ENCODE results near the gene NECTIN4. TPM values are rescaled to one million over a fixed set of nuclear protein-coding genes. Genes with fewer than 3 reads are reported as not detected.
"Not testable (repeated sequence)": the region's sequence is repeated elsewhere in the genome, so short reads cannot be mapped to it uniquely, and the experiment has no call there.

Gene NECTIN4
- total RNA-seq, 4 donors from 2014 or later = 0.27 TPM; not detected in 3

DNA sequence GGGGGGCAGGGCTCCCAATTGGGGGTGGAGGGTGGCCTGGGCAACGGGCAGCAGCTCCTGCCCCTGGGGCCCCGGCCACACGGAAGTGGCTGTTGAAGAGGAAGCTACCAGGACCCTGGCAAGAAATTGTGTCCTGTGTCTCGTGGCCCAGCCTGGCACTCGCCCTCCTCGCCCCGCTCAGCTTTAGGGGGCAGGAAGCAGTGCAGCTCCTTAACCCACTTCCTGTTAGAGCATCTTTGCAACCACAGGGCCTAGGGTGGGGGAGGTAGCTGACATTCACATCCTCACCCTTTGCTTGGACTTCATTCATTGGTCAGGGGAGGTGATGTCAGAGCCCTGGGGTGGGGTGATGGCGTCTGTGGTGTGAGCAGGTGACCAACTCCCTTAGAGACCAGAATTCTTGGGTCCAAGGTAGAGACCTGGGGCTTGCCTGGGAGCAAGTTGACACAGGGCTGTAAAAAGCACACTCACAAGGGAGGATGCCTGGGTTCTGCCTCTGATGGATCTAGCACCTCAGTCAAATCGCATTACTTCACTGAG lies 19.6 kb downstream of the NECTIN4 start, which contains the start of gene ARHGAP30:
ARHGAP30 (minus strand) TSS at position 161 of the 540 bp plus-strand sequence. CDS start 267 bp downstream, outside the sequence.
- H3K4me3 ChIP-seq (replicated peaks in 1 of 3) = no peak within 1 kb of the TSS
- H3K27ac ChIP-seq = peak within 1 kb of the TSS in 1 of 3 donors; percentile 24
- TF ChIP-seq POLR2A (IDR thresholded peaks at IDR 0.05) (no peak), CTCF (IDR thresholded peaks at IDR 0.05) (no peak)
- H3K27me3 ChIP-seq = no peaks in the 10 kb centered on the region
- 60 to 87% methylated on average over 7 to 9 of the region's 9 CpGs for whole genome bisulfite sequencing, 2 donors
- DNase-seq = peak; percentile 17 to 21
- intact Hi-C loops (cut with DNase I) = no loop called here
- H3K4me1 ChIP-seq = no peaks in the 10 kb centered on the region
- H3K36me3 ChIP-seq = no peaks in the 10 kb centered on the region
- no peaks in the 10 kb centered on the region for H3K9me3 ChIP-seq

GRCh38 chr1:161069241-161069640 lies 20.1 kb downstream of the NECTIN4 start:
- 71 to 81% methylated on average over 8 to 9 of the region's 9 CpGs for WGBS, 2 donors
- TF ChIP-seq CTCF (IDR thresholded peaks at IDR 0.05) (no peak), POLR2A (IDR thresholded peaks at IDR 0.05) (no peak)
- H3K4me1 ChIP-seq = no peaks in the 10 kb centered on the region
- intact Hi-C loops (cut with DNase I) = no loop called here
- H3K4me3 ChIP-seq (replicated peaks in 1 of 3) = no peak overlapping the region
- no peaks in the 10 kb centered on the region for H3K36me3 ChIP-seq
- no peaks in the 10 kb centered on the region for H3K9me3 ChIP-seq
- no peaks in the 10 kb centered on the region for H3K27me3 ChIP-seq
- H3K27ac ChIP-seq = peak overlapping the region in 1 of 3 donors; percentile 24
- no peak for DNase-seq

DNA sequence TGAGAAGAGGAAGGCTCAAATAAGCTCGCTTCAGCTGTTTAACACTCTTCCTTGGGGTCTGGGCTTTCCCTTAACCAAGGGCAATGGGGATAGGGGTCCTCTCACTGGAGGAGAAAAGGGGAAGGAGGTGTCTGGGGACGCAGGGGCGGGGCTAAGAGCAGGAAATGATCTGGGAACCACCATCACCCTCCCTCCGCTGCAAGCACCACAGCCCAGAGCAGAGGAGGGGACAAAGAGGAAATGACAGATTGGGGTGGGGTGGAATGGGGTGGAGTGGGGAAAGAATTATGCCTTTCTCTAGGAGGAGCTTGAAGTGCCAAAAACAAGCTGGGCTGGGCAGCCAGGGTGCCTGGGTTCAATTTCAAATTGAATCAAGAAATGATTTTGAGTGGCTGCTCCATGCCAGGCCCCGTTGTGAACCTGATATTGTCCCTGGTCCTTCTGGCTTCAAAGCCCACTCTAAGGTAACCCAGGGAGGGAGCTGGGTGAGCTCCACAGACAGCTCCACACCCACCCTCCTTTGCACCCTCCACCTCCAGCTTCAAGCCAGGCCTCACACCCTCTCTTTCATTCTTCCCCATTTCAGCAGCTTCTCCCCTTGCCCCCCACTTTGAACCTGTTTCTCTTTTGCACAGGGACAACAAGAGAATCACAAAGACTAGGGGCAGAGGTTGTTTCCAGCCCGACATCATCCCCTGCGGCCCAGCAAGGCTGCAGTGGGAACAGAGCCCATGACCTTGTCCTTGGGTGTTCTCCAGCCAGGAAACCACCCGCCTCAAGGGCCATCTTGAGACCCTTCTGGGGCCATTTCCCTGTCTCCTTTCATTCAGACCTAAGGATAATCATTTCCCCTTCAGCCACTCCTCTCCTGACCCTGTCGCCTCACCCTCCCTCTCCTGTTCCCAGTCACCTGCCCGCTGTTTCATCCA lies 20.8 kb downstream of the NECTIN4 start:
- H3K27me3 ChIP-seq = no peaks in the 10 kb centered on the region
- WGBS, 2 donors = 58 to 77% methylated on average over 10 of the region's 10 CpGs
- no peak overlapping the region for H3K4me3 ChIP-seq (replicated peaks in 1 of 3)
- TF ChIP-seq CTCF (IDR thresholded peaks at IDR 0.05) (no peak), POLR2A (IDR thresholded peaks at IDR 0.05) (no peak)
- H3K36me3 ChIP-seq = no peaks in the 10 kb centered on the region
- H3K9me3 ChIP-seq = no peaks in the 10 kb centered on the region
- no peaks in the 10 kb centered on the region for H3K4me1 ChIP-seq
- intact Hi-C loops (cut with DNase I) = no loop called here
- DNase-seq = peak; percentile 11 to 21
- H3K27ac ChIP-seq = peak overlapping the region in 1 of 3 donors; percentile 24

GRCh38 chr1:161066694-161067093 lies 22.7 kb downstream of the NECTIN4 start:
- no peaks in the 10 kb centered on the region for H3K4me1 ChIP-seq
- no peak for TF ChIP-seq CTCF (IDR thresholded peaks at IDR 0.05)
- TF ChIP-seq POLR2A (IDR thresholded peaks at IDR 0.05) = no peak

GRCh38 chr1:161065681-161066080 lies 23.7 kb downstream of the NECTIN4 start:
- H3K4me3 ChIP-seq (replicated peaks in 1 of 3); intact Hi-C loops (cut with DNase I): not testable (repeated sequence)

More at GRCh38 chr1:161066694-161067093, 22.7 kb downstream of the NECTIN4 start:
- DNase-seq = no peak
- WGBS, 2 donors = 73 to 88% methylated on average over 3 of the region's 3 CpGs
- intact Hi-C loops (cut with DNase I) = no loop called here
- Histone ChIP-seq H3K27ac (no peak overlapping the region), H3K4me3 (replicated peaks in 1 of 3) (no peak overlapping the region), H3K9me3 (no peaks in the 10 kb centered on the region), H3K36me3 (no peaks in the 10 kb centered on the region), H3K27me3 (no peaks in the 10 kb centered on the region)

DNA sequence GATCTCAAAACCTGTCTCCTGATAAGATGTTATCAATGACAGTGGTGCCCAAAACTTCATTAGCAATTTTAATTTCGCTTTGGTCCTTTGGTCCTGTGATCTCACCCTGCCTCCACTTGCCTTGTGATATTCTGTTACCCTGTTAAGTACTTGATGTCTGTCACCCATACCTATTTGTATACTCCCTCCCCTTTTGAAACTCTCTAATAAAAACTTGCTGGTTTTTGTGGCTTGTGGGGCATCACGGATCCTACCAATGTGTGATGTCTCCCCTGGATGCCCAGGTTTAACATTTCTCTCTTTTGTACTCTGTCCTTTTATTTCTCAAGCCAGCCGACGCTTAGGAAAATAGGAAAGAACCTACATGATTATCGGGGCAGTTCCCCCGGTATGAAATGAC lies 25.4 kb downstream of the NECTIN4 start:
- WGBS, 2 donors = 63 to 64% methylated on average over 6 of the region's 6 CpGs
- H3K27me3 ChIP-seq; intact Hi-C loops (cut with DNase I); H3K9me3 ChIP-seq; H3K27ac ChIP-seq; H3K4me1 ChIP-seq; H3K4me3 ChIP-seq (replicated peaks in 1 of 3); DNase-seq; H3K36me3 ChIP-seq: not testable (repeated sequence)

More at GRCh38 chr1:161065681-161066080, 23.7 kb downstream of the NECTIN4 start:
- not testable (repeated sequence) for H3K27ac ChIP-seq, H3K27me3 ChIP-seq, DNase-seq, H3K36me3 ChIP-seq, H3K9me3 ChIP-seq, H3K4me1 ChIP-seq
- 92 to 94% methylated on average over 7 of the region's 7 CpGs for WGBS, 2 donors
